Measurements from ENCODE around the gene DGKI.

DNA sequence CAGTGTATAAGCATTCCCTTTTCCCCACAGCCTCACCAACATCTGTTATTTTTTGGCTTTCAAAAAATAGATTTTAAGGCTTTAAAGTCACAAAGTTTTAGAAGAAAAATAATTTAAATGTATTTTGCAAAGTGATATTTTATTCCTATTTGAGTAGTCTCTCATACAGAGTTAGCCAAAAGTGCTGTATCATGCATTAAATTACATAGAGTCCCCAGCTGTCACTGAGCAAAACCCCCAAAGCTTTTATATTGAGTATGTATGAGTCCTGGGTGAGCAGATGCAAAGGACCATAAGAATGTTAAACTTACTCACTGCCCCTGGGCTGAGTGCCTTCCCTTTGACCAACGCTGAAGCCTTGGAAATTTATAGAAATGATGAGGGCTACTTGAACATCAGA lies 432.9 kb downstream of the DGKI start:
- TF ChIP-seq, protein P1, sequence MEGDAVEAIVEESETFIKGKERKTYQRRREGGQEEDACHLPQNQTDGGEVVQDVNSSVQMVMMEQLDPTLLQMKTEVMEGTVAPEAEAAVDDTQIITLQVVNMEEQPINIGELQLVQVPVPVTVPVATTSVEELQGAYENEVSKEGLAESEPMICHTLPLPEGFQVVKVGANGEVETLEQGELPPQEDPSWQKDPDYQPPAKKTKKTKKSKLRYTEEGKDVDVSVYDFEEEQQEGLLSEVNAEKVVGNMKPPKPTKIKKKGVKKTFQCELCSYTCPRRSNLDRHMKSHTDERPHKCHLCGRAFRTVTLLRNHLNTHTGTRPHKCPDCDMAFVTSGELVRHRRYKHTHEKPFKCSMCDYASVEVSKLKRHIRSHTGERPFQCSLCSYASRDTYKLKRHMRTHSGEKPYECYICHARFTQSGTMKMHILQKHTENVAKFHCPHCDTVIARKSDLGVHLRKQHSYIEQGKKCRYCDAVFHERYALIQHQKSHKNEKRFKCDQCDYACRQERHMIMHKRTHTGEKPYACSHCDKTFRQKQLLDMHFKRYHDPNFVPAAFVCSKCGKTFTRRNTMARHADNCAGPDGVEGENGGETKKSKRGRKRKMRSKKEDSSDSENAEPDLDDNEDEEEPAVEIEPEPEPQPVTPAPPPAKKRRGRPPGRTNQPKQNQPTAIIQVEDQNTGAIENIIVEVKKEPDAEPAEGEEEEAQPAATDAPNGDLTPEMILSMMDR (IDR thresholded peaks at IDR 0.05) = no peak
- TF ChIP-seq EZH2 (IDR thresholded peaks at IDR 0.05) = no peak
- TF ChIP-seq EZH2phosphoT487 (IDR thresholded peaks at IDR 0.05) = no peak

Measured in neural progenitor cell (in vitro differentiated cells).